HG03139 (cell line): ENCODE measurements around the gene INHBE.
A peak's percentile ranks its signal among the peaks of the same experiment; 100 is the strongest.
"Not testable (repeated sequence)": the region's sequence is repeated elsewhere in the genome, so short reads cannot be mapped to it uniquely, and the experiment has no call there.

Source experiments
- ATAC-seq: cut with Tn5 transposase; IDR thresholded peaks from one replicate; pipeline ENCODE4 v1.9.1; 2021; ENCODE audit not compliant: unreplicated experiment

Gene INHBE

DNA sequence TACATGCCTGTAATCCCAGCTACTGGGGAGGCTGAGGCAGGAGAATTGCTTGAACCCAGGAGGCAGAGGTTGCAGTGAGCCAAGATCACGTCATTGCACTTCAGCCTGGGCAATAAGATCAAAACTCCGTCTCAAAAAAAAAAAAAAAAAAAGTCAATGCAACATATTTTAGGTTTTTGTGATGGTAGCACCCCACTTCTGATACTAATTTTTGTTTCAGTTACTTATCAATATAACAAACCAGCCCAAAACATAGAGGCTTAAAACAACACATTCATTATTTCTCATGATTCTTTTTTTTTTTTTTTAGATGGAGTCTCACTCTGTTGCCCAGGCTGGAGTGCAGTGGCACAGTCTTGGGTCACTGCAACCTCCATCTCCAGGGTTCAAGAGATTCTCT is 13.7 kb upstream of the INHBE start:
- ATAC-seq = not testable (repeated sequence)

DNA sequence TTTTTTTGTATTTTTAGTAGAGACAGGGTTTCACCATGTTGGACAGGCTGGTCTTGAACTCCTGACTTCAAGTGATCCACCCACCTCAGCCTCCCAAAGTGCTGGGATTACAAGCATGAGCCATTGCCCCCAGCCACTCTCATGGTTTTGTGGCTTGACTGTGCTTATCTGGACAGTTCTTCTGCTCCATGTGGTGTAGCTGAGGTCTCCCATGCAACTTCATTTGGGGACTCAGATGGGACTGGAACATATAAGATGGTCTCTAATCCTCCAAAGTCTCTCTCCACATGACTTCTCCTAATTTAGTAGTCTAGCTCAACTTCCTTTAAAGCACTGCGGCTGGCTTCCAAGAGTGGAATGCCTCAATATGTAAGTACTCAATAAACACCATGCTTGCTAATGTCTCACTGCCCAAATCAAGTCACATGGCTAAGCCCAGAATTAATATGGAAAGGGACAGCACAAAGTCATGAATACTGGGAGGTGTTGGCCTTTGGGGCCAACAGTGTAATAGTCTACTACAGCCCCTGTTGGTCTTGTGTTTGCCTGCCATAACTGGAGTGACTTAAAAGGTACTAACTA is 13.2 kb upstream of the INHBE start:
- ATAC-seq = no peak

GRCh38 chr12:57444337-57444736 is 10.8 kb upstream of the INHBE start:
- ATAC-seq = not testable (repeated sequence)

DNA sequence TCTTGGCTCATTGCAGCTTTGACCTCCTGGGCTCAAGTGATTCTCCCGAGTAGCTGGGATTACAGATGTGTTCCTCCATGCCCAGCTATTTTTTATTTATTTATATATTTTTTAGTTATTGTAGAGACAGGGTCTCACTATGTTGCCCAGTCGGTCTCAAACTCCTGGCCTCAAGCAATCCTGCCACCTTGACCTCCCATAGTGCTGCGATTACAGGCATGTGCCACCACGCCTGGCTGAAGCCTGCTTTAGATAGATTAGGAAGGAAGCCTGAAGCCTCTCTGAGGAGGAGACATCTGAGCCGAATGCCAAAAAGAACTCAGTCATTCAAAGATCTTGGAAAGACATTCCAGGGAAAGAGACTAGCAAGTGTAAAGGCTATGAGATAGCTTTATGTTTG is 10.4 kb upstream of the INHBE start:
- no peak for ATAC-seq

- ATAC-seq = no peak
Measured at GRCh38 chr12:57446292-57446960, 8.7 kb upstream of the INHBE start.

GRCh38 chr12:57448669-57449068 is 6.4 kb upstream of the INHBE start:
- ATAC-seq = no peak

GRCh38 chr12:57449375-57449774 is 5.7 kb upstream of the INHBE start:
- no peak for ATAC-seq

GRCh38 chr12:57450057-57450456 is 5.0 kb upstream of the INHBE start:
- ATAC-seq = no peak

GRCh38 chr12:57451233-57451778 is 3.8 kb upstream of the INHBE start:
- ATAC-seq = no peak

DNA sequence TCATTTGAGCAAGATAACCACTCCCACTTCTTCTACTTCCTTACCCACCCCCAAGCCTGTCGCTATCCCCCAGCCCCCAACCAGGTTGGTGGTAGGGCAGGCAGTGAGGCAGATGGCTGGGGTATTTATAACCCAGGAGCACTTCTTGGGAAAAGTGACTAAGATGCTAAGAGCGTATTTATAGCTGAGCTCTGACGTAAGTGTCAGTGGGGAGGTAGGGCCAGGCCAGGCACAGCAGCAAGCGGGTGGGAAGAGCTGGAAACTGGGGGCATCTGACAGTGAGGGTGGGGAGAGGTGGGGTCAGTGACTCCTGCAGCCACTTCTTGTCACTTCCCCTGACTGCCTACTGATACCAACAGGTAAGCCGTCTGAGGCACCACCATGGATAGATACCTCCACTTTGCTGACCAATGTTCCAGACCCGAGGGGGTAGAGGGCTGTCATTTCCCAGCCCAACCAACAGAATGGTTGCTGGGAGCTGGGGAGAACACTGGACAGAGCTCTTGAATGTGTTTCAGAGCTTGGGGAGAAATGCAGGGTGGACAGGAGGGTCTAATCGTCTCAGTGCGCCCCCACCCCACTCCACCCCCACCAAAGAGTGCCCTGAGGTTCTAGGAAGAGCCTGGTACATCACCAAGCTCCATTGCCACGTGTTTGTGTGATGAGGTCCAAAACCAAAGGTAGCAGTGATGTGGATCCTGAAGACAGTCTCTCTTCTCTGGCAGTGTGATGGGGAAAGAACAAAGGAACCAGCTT is 2.7 kb upstream of the INHBE start:
- ATAC-seq = no peak

DNA sequence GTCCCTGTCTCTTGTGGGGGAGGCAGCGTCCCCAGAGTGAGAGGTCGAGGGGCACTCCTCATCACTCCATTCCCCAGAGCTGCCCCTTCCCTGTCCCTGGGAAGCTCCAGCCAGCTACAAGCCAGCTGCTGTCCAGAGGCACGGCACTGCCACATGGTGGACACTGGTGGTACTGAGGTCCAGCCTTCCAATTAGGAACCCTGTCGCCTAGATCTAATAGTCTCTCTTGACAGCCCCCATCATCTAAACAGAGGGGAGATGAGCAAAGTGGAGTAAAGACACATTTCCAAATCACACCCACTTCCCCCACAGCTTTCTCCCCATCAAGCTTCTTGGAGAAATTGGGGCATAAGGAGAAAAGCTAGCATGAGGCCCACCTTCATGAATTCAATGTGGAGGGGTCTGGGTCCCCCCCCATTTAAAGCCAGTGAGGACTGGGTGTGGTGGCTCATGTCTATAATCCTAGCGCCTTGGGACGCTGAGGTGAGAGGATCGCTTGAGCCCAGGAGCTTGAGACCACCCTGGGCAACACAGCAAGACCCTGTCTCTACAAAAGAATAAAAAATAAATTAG is 2.1 kb upstream of the INHBE start:
- ATAC-seq = no peak

DNA sequence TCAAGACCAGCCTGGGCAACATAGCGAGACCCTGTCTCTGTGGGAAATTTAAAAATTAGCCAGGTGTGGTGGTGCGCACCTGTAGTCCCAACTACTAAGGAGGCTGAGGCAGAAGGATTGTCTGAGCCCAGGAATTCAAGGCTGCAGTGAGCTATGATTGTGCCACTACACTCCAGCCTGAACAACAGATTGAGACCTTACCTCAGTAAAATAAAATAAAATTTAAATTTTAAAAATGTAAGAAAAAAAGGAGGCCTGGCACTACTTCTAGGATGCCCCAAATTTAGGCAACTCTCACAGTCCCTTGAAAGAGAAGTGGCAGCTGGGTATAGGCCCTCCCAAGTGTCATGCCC is 918 bp upstream of the INHBE start:
- ATAC-seq = no peak

DNA sequence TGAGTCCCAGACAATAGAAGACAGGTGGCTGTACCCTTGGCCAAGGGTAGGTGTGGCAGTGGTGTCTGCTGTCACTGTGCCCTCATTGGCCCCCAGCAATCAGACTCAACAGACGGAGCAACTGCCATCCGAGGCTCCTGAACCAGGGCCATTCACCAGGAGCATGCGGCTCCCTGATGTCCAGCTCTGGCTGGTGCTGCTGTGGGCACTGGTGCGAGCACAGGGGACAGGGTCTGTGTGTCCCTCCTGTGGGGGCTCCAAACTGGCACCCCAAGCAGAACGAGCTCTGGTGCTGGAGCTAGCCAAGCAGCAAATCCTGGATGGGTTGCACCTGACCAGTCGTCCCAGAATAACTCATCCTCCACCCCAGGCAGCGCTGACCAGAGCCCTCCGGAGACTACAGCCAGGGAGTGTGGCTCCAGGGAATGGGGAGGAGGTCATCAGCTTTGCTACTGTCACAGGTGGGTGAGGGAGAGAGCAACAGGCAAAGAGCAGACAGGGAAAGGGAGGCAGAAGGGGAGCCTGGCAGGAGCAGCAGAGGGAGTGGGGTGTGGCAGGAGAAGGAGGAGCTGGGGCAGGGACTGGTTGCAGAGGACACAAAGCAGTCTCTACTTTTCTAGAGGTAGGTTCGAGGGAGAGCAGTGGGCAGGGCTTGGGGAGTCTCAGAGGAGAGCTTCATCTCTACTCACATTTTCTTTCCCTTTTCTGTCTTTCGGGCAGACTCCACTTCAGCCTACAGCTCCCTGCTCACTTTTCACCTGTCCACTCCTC is 452 bp downstream of the INHBE start:
- ATAC-seq = no peak

- ATAC-seq = no peak
Measured at GRCh38 chr12:57456145-57456700, 1.1 kb downstream of the INHBE start.

DNA sequence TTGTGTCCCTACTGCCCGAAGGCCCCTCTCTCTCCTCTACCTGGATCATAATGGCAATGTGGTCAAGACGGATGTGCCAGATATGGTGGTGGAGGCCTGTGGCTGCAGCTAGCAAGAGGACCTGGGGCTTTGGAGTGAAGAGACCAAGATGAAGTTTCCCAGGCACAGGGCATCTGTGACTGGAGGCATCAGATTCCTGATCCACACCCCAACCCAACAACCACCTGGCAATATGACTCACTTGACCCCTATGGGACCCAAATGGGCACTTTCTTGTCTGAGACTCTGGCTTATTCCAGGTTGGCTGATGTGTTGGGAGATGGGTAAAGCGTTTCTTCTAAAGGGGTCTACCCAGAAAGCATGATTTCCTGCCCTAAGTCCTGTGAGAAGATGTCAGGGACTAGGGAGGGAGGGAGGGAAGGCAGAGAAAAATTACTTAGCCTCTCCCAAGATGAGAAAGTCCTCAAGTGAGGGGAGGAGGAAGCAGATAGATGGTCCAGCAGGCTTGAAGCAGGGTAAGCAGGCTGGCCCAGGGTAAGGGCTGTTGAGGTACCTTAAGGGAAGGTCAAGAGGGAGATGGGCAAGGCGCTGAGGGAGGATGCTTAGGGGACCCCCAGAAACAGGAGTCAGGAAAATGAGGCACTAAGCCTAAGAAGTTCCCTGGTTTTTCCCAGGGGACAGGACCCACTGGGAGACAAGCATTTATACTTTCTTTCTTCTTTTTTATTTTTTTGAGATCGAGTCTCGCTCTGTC is 1.8 kb downstream of the INHBE start:
- no peak for ATAC-seq

DNA sequence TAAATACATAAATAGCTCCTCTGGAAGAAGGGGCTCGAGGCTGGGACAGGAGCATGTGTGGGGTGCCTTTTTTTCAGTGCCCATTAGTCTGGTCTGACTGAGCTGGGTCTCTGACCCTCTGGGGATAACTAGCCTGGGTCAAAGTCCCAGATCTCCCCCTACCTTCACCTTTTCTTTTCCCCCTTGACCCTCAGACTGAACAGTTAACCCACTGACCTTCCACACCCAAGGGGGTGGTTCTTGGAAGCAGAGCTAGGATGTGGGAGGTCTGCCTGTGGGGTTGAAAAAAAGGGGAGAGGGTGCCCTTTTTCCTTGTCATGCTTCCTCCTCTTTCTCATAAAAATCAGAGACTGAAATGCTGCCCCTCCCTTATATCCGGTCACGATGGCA is 3.6 kb downstream of the INHBE start:
- ATAC-seq = no peak

- peak; percentile 43 for ATAC-seq
Measured at GRCh38 chr12:57459055-57459749, 4.1 kb downstream of the INHBE start.

GRCh38 chr12:57459750-57460467 is 4.8 kb downstream of the INHBE start, which contains the start of gene GLI1:
Gene GLI1, plus strand, starts transcription at chr12:57459785. Its CDS starts 3,907 bp downstream, at chr12:57463692.
- no peak for ATAC-seq

- no peak for ATAC-seq
Measured at GRCh38 chr12:57460468-57460784, 5.3 kb downstream of the INHBE start.
